Central memory CD4-positive, alpha-beta T cell (primary cell): Measurements from ENCODE around the gene NOS1AP.
A peak's percentile ranks its signal among the peaks of the same experiment; 100 is the strongest.

Experiments used
- DNase-seq: peaks from one replicate; pipeline ENCODE4 v3.0.0; 2022

The NOS1AP gene

GRCh38 chr1:162138599-162139181 lies 69.2 kb downstream of the NOS1AP start:
- no peak for DNase-seq

GRCh38 chr1:162139211-162139610 lies 69.7 kb downstream of the NOS1AP start:
- no peak for DNase-seq

- no peak for DNase-seq
Observed at GRCh38 chr1:162141281-162142054, 72.0 kb downstream of the NOS1AP start.

- DNase-seq, result no peak
Observed at GRCh38 chr1:162142968-162143367, 73.5 kb downstream of the NOS1AP start.

GRCh38 chr1:162144268-162144667 lies 74.8 kb downstream of the NOS1AP start:
- no peak for DNase-seq

GRCh38 chr1:162144853-162145252 lies 75.4 kb downstream of the NOS1AP start:
- no peak for DNase-seq

- DNase-seq, result no peak
Observed at GRCh38 chr1:162145280-162145965, 75.9 kb downstream of the NOS1AP start.

- no peak for DNase-seq
Observed at GRCh38 chr1:162145966-162146696, 76.6 kb downstream of the NOS1AP start.

- DNase-seq, result no peak
Observed at GRCh38 chr1:162147760-162148159, 78.3 kb downstream of the NOS1AP start.

- no peak for DNase-seq
Observed at GRCh38 chr1:162150112-162150511, 80.6 kb downstream of the NOS1AP start.

- DNase-seq, result peak; percentile 7
Observed at GRCh38 chr1:162151900-162152829, 82.7 kb downstream of the NOS1AP start.

- DNase-seq, result no peak
Observed at GRCh38 chr1:162153374-162153773, 83.9 kb downstream of the NOS1AP start.

GRCh38 chr1:162157469-162157868 lies 88.0 kb downstream of the NOS1AP start:
- no peak for DNase-seq

- no peak for DNase-seq
Observed at GRCh38 chr1:162158624-162159271, 89.3 kb downstream of the NOS1AP start.

GRCh38 chr1:162159515-162159914 lies 90.0 kb downstream of the NOS1AP start:
- no peak for DNase-seq

- no peak for DNase-seq
Observed at GRCh38 chr1:162161916-162162550, 92.5 kb downstream of the NOS1AP start.

GRCh38 chr1:162165528-162165927 lies 96.0 kb downstream of the NOS1AP start:
- DNase-seq, result no peak

GRCh38 chr1:162166917-162167615 lies 97.6 kb downstream of the NOS1AP start:
- DNase-seq, result no peak

- DNase-seq, result no peak
Observed at GRCh38 chr1:162168261-162168660, 98.8 kb downstream of the NOS1AP start.

- no peak for DNase-seq
Observed at GRCh38 chr1:162169031-162169790, 99.7 kb downstream of the NOS1AP start.
